Astrocyte of the cerebellum (primary cell): Measurements from ENCODE around the gene SUSD1.

Experiments used
- DNase-seq: peaks from one replicate; pipeline ENCODE4 v3.0.0-alpha.2; 2011; ENCODE audit warnings: low read depth
- H3K4me3 ChIP-seq: 2 replicates; pipeline ENCODE4 v1.5.1; 2011; ENCODE audit warnings: mild to moderate bottlenecking, low read depth, low read length, moderate library complexity
- CTCF ChIP-seq: IDR thresholded peaks from 2 replicates; pipeline ENCODE4 v1.5.1; 2012; ENCODE audit warnings: low read length, low read depth, moderate library complexity, mild to moderate bottlenecking; ENCODE audit errors: missing control alignments
- in situ Hi-C: cut with HindIII; loops from 2 replicates; pipeline ENCODE4 v1.10.0; 2017; ENCODE audit warnings: low sequenced_read_pairs

SUSD1 gene

GRCh38 chr9:112002131-112002846 lies 172.8 kb downstream of the SUSD1 start:
- in situ Hi-C loops = no loop called here
- TF ChIP-seq CTCF = no peak
- DNase-seq = no peak
- H3K4me3 ChIP-seq = no peak overlapping the region

GRCh38 chr9:112000743-112001142 lies 174.4 kb downstream of the SUSD1 start:
- DNase-seq = no peak
- H3K4me3 ChIP-seq = no peak overlapping the region
- in situ Hi-C loops = no loop called here
- TF ChIP-seq CTCF = no peak

- in situ Hi-C loops = no loop called here
- no peak for TF ChIP-seq CTCF
- no peak for DNase-seq
- no peak overlapping the region for H3K4me3 ChIP-seq
Observed at GRCh38 chr9:111999319-111999718, 175.8 kb downstream of the SUSD1 start.

GRCh38 chr9:111997831-111998230 lies 177.3 kb downstream of the SUSD1 start:
- DNase-seq = no peak
- in situ Hi-C loops = no loop called here
- no peak for TF ChIP-seq CTCF
- no peak overlapping the region for H3K4me3 ChIP-seq

GRCh38 chr9:111994831-111995458 lies 180.2 kb downstream of the SUSD1 start:
- no peak overlapping the region for H3K4me3 ChIP-seq
- DNase-seq = no peak
- in situ Hi-C loops = loop anchor here (5.0 kb wide), 1 partner anchor 58 kb away; no protein-coding TSS in a partner anchor

GRCh38 chr9:111993319-111993718 lies 181.8 kb downstream of the SUSD1 start:
- no peak overlapping the region for H3K4me3 ChIP-seq
- DNase-seq = no peak
- in situ Hi-C loops = loop anchor here (5.0 kb wide), 1 partner anchor 56 kb away; no protein-coding TSS in a partner anchor
- TF ChIP-seq CTCF = no peak

More at GRCh38 chr9:111994831-111995458, 180.2 kb downstream of the SUSD1 start:
- TF ChIP-seq CTCF = no peak
